Dermis lymphatic vessel endothelial cell (primary cell): ENCODE results near the gene WFS1. TPM values are rescaled to one million over a fixed set of nuclear protein-coding genes. Genes with fewer than 3 reads are reported as not detected.

Source experiments
- total RNA-seq: library from RNA; depleted of rRNA; stranded (reverse); fragments of >200 nt; gene quantifications from 2 replicates; pipeline ENCODE4 v1.2.1, GENCODE V29; 2014

Gene WFS1, protein sequence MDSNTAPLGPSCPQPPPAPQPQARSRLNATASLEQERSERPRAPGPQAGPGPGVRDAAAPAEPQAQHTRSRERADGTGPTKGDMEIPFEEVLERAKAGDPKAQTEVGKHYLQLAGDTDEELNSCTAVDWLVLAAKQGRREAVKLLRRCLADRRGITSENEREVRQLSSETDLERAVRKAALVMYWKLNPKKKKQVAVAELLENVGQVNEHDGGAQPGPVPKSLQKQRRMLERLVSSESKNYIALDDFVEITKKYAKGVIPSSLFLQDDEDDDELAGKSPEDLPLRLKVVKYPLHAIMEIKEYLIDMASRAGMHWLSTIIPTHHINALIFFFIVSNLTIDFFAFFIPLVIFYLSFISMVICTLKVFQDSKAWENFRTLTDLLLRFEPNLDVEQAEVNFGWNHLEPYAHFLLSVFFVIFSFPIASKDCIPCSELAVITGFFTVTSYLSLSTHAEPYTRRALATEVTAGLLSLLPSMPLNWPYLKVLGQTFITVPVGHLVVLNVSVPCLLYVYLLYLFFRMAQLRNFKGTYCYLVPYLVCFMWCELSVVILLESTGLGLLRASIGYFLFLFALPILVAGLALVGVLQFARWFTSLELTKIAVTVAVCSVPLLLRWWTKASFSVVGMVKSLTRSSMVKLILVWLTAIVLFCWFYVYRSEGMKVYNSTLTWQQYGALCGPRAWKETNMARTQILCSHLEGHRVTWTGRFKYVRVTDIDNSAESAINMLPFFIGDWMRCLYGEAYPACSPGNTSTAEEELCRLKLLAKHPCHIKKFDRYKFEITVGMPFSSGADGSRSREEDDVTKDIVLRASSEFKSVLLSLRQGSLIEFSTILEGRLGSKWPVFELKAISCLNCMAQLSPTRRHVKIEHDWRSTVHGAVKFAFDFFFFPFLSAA
- 62.2 and 79.8 TPM in 2 replicates for total RNA-seq

DNA sequence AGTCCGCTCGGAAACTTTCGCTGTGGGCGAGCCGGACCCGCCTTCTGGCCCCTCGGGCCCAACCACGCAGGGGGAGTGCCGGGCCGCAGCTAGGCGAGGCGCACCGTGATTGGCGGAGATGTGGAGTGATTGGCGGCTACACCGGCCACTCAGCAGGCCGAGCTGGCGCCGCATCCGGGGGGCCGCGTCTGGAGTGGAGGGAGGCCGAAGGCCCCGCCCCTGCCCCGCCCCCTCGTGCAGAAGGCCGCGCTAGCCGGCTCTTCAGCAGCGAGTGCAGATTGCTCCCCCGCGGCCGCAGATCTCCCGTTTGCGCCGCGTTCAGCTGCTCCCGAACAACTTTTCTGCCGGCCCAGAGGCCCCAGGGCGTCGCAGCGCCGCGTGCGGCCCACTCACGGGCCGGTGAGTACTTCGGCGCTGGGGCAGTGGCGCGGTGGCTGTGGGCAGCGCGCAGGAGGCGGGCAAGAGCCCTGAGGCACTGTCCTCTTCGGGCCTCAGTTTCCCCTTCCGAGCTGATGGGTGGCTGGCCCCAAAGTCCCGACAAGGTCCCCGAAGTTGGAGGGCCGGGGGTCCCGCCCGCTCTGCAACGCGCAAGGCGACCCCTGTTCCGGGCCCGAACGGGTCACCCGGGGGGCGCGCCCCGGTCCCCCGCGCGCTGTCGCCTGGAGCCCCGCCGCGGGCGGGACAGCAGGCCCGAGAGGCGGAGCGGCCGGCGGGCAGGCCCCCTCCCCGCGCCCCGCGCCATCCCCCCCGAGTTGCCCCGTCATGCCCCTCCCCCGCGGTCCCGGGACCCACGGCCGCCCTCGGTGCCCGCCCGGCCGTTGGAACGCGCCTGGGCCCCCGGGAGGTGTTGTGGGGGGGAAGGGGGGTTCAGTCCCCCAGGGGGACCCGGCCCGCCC lies at the start of gene WFS1:
TSS of gene WFS1 (plus strand) at position 235 of the 896 bp plus-strand sequence. CDS start 7,606 bp downstream, outside the sequence.

Other genes starting within 250 kb of the WFS1 start
- not detected in 2 replicates for gene JAKMIP1, start 69.3 kb upstream of the WFS1 start, total RNA-seq
- gene PPP2R2C, start 202.8 kb downstream of the WFS1 start, total RNA-seq: 0.54 and 0.86 TPM in 2 replicates